ENCODE results near the gene KCNIP4. TPM values are rescaled to one million over a fixed set of nuclear protein-coding genes. Genes with fewer than 3 reads are reported as not detected.

The KCNIP4 gene
- total and polyA plus RNA-seq, 2 of the 8 experiments (the other 6 are each of a cell fraction or from before 2014, with no cell fraction given), result 0.06 TPM; not detected in 1

DNA sequence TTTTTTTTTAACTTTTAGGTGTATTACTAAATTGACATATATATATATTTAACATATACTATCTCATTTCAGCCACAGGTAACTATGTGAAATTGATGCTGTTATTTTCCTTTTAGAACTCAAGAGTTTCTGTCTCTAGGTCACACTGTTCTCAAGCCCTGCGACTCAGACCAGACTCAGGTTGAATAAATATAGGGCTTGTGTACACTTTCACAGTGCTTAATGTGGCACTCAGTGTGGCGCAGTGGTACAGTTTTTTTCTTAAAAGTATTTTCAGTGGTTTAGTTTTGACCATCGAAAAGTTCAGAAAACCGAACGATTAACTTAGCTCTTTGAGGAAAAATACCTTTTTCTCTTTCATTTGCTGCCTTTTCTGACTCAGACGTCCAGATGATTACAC is 1223.7 kb downstream of the KCNIP4 start (continued):
- TF ChIP-seq CHD2 (IDR thresholded peaks at IDR 0.05; ENCODE audit: low read length) (no peak), EGR1 (IDR thresholded peaks at IDR 0.05; ENCODE audit: borderline replicate concordance, low read depth, low read length) (no peak), MAFK (IDR thresholded peaks at IDR 0.05; ENCODE audit: low read depth, low read length) (no peak), KDM5A (IDR thresholded peaks at IDR 0.05; ENCODE audit: low read length) (no peak)
- TF ChIP-seq, protein P1, sequence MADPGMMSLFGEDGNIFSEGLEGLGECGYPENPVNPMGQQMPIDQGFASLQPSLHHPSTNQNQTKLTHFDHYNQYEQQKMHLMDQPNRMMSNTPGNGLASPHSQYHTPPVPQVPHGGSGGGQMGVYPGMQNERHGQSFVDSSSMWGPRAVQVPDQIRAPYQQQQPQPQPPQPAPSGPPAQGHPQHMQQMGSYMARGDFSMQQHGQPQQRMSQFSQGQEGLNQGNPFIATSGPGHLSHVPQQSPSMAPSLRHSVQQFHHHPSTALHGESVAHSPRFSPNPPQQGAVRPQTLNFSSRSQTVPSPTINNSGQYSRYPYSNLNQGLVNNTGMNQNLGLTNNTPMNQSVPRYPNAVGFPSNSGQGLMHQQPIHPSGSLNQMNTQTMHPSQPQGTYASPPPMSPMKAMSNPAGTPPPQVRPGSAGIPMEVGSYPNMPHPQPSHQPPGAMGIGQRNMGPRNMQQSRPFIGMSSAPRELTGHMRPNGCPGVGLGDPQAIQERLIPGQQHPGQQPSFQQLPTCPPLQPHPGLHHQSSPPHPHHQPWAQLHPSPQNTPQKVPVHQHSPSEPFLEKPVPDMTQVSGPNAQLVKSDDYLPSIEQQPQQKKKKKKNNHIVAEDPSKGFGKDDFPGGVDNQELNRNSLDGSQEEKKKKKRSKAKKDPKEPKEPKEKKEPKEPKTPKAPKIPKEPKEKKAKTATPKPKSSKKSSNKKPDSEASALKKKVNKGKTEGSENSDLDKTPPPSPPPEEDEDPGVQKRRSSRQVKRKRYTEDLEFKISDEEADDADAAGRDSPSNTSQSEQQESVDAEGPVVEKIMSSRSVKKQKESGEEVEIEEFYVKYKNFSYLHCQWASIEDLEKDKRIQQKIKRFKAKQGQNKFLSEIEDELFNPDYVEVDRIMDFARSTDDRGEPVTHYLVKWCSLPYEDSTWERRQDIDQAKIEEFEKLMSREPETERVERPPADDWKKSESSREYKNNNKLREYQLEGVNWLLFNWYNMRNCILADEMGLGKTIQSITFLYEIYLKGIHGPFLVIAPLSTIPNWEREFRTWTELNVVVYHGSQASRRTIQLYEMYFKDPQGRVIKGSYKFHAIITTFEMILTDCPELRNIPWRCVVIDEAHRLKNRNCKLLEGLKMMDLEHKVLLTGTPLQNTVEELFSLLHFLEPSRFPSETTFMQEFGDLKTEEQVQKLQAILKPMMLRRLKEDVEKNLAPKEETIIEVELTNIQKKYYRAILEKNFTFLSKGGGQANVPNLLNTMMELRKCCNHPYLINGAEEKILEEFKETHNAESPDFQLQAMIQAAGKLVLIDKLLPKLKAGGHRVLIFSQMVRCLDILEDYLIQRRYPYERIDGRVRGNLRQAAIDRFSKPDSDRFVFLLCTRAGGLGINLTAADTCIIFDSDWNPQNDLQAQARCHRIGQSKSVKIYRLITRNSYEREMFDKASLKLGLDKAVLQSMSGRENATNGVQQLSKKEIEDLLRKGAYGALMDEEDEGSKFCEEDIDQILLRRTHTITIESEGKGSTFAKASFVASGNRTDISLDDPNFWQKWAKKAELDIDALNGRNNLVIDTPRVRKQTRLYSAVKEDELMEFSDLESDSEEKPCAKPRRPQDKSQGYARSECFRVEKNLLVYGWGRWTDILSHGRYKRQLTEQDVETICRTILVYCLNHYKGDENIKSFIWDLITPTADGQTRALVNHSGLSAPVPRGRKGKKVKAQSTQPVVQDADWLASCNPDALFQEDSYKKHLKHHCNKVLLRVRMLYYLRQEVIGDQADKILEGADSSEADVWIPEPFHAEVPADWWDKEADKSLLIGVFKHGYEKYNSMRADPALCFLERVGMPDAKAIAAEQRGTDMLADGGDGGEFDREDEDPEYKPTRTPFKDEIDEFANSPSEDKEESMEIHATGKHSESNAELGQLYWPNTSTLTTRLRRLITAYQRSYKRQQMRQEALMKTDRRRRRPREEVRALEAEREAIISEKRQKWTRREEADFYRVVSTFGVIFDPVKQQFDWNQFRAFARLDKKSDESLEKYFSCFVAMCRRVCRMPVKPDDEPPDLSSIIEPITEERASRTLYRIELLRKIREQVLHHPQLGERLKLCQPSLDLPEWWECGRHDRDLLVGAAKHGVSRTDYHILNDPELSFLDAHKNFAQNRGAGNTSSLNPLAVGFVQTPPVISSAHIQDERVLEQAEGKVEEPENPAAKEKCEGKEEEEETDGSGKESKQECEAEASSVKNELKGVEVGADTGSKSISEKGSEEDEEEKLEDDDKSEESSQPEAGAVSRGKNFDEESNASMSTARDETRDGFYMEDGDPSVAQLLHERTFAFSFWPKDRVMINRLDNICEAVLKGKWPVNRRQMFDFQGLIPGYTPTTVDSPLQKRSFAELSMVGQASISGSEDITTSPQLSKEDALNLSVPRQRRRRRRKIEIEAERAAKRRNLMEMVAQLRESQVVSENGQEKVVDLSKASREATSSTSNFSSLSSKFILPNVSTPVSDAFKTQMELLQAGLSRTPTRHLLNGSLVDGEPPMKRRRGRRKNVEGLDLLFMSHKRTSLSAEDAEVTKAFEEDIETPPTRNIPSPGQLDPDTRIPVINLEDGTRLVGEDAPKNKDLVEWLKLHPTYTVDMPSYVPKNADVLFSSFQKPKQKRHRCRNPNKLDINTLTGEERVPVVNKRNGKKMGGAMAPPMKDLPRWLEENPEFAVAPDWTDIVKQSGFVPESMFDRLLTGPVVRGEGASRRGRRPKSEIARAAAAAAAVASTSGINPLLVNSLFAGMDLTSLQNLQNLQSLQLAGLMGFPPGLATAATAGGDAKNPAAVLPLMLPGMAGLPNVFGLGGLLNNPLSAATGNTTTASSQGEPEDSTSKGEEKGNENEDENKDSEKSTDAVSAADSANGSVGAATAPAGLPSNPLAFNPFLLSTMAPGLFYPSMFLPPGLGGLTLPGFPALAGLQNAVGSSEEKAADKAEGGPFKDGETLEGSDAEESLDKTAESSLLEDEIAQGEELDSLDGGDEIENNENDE (IDR thresholded peaks at IDR 0.05; ENCODE audit: insufficient replicate concordance, low read length), result no peak
- TF ChIP-seq, protein P2, sequence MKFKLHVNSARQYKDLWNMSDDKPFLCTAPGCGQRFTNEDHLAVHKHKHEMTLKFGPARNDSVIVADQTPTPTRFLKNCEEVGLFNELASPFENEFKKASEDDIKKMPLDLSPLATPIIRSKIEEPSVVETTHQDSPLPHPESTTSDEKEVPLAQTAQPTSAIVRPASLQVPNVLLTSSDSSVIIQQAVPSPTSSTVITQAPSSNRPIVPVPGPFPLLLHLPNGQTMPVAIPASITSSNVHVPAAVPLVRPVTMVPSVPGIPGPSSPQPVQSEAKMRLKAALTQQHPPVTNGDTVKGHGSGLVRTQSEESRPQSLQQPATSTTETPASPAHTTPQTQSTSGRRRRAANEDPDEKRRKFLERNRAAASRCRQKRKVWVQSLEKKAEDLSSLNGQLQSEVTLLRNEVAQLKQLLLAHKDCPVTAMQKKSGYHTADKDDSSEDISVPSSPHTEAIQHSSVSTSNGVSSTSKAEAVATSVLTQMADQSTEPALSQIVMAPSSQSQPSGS (IDR thresholded peaks at IDR 0.05; ENCODE audit: low read length), result no peak

All from H1 (cell line).